ENCODE measurements around the gene CDK11B.

DNA sequence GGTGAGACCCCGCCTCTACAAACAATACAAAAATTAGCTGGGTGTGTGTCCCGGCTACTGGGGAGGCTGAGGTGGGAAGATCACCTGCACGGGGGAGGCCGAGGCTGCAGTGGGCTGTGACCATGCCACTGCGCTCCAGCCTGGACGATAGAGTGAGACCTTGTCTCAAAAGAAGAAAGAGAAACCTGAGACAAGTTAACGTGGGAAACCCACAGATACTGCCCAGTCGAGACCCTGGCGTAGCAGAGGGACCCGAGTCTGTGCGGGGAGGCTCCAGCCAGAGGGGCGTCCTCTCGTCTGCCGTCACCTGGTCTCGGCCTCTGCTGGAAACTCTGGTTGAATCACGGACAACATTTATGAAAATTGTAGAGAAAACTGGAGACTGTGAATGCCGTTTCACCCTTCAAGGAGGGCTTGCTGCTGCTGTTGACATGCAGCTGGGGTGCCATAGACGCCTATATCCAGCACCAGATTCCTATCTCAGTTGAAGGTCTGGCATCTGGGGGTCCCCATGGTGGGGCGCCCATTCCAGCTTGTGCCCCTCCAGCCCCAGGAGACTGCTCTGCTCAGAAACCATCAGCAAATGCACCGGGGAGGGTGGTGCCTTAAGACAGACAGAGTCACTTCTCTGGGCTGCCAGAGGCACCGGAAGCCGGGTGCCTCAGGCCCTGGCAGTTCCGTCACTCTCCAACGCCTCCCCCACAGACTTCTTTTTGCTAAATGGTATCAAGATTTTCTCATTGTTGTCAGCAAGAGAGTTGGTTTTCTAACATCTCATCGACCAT, 13.6 kb upstream of the CDK11B start:
- TF ChIP-seq, protein P1, sequence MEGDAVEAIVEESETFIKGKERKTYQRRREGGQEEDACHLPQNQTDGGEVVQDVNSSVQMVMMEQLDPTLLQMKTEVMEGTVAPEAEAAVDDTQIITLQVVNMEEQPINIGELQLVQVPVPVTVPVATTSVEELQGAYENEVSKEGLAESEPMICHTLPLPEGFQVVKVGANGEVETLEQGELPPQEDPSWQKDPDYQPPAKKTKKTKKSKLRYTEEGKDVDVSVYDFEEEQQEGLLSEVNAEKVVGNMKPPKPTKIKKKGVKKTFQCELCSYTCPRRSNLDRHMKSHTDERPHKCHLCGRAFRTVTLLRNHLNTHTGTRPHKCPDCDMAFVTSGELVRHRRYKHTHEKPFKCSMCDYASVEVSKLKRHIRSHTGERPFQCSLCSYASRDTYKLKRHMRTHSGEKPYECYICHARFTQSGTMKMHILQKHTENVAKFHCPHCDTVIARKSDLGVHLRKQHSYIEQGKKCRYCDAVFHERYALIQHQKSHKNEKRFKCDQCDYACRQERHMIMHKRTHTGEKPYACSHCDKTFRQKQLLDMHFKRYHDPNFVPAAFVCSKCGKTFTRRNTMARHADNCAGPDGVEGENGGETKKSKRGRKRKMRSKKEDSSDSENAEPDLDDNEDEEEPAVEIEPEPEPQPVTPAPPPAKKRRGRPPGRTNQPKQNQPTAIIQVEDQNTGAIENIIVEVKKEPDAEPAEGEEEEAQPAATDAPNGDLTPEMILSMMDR (IDR thresholded peaks at IDR 0.05): no peak
- no peak for TF ChIP-seq EZH2 (IDR thresholded peaks at IDR 0.05; ENCODE audit: borderline replicate concordance, insufficient read depth, low read depth, low read length, poor library complexity, severe bottlenecking)

Data from B cell (primary cell).